Kidney capillary endothelial cell (primary cell): ENCODE results near the gene ZER1.
"Not testable (repeated sequence)": the region's sequence is repeated elsewhere in the genome, so short reads cannot be mapped to it uniquely, and the experiment has no call there.

ENCODE experiments used
- DNase-seq: peaks from one replicate; pipeline ENCODE4 v3.0.0-alpha.2; 2018; ENCODE audit warnings: low spot score

Gene ZER1

DNA sequence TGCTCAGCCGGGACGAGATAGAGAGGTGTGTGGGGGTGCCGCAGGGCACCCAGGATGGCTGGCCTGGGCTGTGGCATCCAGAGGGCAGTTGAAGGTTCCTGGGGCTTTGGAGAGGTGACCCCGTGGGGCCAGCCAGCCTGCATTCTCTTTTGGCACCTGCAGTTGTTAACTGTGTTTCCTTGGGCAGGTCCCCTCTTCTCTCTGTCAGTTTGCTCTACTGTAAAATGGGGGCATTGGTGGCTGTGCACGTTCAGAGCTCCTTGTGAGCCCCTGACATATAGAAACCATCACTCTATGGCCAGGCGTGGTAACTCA lies 56.3 kb downstream of the ZER1 start:
- no peak for DNase-seq

DNA sequence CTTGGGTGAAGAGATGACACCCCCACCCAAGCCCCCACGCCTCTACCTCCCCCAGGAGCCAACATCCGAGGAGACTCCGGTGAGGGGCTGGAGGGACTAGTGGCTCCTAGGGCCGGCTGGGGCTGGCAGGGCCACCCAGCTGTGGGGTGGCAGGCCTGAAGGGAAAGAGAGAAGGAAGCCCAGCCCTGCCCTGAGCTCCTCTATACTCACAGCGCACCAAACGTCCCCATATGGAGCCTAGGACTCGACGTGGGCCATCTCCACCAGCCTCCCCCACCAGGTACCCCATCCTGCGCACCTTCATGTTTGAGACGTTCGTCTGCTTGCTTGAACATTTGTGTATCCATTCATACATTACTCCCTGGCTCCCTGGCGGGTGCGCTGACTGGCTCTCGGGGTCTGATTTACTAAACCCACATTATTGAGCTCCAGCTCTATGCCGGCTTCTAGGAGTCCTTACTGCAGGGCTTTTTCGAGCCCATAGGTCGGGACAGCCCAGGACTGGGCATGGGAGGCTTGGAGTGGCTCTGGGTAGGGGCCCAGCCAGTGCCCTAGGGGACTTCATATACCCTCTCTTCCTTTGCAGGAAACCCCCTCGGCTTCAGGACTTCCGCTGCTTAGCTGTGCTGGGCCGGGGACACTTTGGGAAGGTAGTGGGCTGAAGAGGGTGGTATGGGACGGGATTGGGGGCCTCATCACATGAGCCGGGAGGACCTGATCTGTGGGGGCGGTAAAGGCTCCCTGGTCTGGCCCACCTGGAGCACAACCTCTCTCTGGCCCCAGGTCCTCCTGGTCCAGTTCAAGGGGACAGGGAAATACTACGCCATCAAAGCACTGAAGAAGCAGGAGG lies 56.9 kb downstream of the ZER1 start:
- DNase-seq, result no peak

DNA sequence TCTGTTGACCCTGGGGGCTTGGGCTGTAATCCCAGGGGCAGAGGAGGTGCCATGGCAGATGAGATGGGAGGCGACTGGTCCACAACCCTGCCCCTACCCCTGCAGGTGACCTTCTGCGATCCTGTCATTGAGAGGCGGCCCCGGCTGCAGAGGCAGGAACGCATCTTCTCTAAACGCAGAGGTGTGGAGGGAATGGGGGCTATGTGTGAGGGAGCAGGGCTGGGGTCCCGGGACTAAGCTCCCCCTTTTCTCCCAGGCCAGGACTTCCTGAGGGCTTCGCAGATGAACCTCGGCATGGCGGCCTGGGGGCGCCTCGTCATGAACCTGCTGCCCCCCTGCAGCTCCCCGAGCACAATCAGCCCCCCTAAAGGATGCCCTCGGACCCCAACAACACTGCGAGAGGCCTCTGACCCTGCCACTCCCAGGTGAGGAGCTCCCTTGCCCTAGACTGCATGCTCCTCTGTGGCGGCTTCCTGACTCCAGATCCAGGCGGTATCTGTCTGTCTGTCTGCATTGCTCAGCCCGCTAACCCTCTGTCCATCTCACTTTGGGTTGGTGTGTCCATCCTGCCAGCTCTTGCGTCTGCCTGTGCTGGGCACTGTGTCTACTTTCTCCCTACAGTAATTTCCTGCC lies 57.7 kb downstream of the ZER1 start:
- no peak for DNase-seq

DNA sequence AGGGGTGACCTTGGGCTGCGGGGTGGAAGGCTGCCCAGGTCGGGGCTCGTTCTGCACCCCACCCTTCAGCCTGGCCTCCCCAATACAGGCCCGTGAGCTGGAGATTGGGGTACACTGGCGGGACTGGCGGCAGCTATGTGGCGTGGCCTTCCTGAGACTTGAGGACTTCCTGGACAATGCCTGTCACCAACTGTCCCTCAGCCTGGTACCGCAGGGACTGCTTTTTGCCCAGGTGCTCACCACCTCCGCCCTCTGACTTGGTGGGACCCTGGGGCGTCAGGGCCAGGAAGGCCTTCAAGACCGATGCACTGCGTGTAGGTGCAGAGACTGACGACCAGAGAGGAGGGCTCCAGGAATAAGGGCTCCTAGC lies 58.3 kb downstream of the ZER1 start:
- no peak for DNase-seq

DNA sequence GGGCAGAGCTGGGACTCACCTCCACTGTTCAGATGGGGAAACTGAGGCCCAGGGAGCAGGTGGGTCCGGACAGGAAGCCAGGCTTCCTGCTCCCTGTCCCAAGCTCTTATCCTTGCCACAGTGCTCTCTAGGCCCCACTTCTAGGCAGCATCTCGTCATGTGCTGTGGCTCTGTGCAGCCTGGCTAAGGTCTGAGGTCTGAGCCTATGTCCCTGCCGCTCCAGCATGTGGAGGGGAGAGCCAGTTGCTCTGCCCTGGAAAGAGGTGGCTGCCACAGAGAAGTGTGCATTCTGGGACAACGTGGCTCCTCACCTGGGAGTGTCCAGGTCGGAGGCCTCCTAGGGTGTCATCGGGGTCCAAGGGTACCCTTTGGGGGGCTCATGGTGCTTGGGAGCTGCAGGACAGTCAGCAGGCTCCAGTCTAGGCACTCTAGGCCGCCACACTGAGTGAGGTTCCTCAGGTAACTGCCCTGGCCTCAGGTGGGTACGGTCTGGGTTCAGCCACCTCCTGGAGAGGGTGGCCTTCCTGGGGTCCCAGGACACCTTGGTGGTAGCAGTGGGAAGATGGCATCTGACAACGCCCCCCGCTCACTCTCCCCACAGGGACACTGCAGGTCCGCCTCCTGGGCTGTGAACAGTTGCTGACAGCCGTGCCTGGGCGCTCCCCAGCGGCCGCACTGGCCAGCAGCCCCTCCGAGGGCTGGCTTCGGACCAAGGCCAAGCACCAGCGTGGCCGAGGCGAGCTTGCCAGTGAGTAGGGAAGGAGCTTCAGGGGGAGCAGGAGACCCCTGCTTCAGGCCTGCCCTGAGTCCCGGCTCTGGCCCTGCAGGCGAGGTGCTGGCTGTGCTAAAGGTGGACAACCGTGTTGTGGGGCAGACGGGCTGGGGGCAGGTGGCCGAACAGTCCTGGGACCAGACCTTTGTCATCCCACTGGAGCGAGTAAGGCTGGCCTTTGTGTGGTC lies 59.0 kb downstream of the ZER1 start:
- no peak for DNase-seq

DNA sequence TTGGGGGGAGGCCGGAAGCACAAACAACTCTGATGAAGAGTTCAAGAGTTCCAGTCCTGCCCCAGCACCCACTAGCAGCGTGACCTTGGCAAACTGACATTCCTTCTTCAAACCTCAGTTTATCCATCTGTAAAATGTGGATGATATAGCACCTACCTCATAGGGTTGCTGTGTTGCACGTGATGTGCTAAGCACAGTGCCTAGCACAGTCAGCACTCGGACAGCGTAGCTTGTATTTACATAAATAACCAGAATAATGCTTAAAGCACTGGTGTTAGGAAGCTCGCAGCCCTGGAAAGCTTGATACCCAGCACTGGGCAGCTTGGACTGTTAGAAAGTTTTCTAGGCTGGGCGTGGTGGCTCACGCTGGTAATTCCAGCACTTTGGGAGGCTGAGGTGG lies 64.3 kb downstream of the ZER1 start:
- no peak for DNase-seq

DNA sequence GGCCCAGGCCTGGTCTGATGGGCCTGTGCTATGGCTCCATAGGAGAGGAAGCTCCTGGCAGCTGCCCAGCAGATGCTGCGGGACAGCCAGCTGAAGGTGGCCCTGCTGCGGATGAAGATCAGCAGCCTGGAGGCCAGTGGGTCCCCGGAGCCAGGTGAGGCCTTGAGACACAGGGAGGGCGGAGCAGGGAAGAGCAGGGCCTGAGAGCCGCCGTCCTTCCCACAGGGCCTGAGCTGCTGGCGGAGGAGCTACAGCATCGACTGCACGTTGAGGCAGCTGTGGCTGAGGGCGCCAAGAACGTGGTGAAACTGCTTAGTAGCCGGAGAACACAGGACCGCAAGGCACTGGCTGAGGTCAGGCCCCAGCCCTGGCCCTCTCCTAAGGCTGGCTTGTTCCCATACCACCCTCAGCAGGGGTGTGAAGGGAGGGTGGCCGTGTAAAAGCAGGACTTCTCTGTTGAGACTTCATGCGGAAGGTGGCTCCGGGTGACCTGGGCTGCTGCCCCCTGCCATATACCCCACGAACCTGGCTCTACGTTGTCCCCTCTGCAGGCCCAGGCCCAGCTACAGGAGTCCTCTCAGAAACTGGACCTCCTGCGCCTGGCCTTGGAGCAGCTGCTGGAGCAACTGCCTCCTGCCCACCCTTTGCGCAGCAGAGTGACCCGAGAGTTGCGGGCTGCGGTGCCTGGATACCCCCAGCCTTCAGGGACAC lies 64.9 kb downstream of the ZER1 start:
- no peak for DNase-seq

DNA sequence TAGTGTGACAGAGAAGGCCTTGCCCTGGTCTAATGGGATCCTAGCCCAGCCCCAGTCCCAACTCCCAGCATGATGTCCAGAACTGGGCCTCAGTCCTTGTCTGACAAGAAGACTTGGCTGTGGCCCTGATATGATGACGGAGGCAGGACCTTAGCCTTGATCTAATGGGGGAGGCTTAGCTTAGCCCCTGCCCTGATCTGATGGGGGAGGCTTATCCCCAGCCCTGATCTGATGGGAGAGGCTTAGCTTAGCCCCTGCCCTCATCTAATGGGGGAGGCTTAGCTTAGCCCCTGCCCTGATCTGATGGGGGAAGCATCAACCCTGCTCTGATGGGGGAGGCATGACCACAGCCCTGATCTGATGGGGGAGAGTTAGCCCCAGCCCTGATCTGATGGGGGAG lies 65.7 kb downstream of the ZER1 start:
- DNase-seq, result no peak

DNA sequence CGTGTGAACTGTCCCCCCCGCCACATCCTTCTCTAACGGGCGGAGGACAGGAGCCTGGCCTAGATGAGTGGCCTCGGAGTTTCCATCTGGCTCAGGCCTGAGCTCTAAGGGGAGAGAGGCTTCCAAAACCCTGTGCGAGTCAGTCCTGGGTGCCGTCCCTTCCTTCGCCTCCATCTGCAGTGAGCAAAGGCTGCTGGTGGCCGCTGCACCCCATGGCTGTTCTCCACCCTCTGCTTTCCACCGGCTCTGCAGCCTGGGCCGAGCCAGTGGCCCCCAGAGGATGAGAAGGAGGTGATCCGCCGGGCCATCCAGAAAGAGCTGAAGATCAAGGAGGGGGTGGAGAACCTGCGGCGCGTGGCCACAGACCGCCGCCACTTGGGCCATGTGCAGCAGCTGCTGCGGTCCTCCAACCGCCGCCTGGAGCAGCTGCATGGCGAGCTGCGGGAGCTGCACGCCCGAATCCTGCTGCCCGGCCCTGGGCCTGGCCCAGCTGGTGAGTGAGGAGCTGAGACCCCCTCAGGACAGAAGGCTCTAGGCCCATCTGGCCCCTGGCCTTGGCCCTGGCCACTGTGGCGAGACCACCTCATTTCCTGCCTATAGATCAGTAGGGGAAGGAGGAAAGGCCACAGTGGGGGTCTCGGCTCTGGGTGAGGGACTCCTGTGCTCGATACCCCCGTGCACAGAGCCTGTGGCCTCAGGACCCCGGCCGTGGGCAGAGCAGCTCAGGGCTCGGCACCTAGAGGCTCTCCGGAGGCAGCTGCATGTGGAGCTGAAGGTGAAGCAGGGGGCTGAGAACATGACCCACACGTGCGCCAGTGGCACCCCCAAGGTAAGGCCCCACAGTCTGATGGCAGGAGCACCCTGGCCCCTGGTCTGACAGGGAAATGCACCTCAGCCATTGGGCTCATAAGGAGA lies 66.4 kb downstream of the ZER1 start:
- DNase-seq, result no peak

DNA sequence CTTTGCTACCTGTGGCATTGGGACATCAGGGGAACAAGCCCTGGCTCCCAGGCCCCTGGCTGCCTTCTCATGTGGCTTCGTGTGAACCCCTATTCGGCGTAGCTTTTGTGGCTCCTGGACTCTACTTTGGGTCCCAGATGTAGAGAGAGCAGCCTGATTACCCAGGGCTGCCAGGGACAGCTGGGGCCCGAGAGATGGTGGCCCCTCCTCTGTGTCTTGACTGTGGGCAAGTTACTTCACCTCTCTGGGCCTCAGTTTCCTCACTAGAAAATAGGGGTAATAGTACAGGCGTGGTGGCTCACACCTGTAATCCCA lies 67.4 kb downstream of the ZER1 start:
- DNase-seq, result no peak

DNA sequence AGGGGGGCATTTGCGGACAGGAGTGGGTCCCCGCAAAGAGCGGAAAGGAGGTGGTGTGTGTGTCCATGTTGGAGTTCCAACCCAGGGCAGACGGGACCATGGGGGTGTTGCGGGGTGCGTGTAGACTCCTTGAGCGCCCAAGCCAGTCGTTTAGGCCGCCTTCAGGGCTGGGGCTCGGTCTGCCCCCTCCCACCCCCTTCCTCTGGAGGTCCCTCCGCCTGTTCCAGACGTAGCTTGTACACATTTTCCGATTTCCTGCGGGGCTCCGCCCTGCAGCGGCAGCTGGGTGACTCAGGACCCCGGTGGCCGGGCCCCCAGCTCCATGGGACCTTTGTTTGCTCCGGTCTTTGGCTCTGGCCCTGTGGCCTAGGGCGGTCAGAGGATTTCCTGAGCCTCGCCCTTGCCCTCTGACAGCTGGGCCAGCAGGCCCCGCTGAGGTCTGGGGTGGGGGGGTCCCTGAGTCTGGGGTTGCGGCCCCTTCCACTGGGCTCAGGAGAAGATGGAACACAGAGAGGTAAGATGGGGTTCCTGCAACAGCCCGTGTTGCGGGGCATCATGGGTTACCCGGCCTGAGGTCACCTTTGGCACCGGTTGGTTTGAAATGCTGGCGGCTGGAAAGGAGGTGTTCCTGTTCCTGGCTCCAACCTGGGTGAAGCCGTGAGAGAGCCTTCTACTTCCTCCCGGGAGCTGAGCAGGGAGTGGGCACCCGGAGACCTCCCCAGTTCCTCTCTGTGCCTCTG lies 67.9 kb downstream of the ZER1 start:
- peak; percentile 26 for DNase-seq

DNA sequence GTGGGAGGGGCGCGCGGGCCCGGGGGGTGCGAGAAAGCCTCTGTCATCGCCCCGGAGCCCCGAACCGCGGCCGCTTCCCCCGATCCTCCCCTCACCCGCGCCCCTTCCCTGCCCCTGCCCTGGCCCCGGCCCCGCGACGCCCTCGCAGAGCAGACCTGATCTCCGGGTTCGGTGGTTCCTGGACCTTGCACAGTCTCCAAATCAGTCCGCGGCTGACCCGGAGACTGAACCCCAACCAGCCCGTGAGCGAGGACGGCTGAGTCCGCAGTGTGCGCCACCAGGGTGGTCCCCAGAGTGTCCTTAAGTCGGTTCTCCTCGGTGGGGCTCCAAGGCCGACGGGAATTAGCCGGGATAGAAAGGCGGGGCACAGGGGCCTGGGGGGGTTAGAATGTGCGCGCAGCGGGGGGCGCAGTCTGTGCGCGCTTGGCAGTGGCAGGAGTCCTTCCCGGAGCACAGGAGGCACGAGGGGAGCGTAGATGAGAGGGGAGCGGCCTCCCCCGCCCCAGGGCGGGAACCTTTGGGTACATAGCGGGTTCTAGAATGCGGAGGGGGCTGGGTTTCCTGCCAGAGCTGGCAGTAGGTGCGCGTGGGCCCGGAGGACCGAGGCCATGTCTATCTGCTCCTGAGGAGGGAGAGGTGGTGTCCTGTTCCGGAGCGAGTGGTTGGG lies 68.6 kb downstream of the ZER1 start:
- no peak for DNase-seq

DNA sequence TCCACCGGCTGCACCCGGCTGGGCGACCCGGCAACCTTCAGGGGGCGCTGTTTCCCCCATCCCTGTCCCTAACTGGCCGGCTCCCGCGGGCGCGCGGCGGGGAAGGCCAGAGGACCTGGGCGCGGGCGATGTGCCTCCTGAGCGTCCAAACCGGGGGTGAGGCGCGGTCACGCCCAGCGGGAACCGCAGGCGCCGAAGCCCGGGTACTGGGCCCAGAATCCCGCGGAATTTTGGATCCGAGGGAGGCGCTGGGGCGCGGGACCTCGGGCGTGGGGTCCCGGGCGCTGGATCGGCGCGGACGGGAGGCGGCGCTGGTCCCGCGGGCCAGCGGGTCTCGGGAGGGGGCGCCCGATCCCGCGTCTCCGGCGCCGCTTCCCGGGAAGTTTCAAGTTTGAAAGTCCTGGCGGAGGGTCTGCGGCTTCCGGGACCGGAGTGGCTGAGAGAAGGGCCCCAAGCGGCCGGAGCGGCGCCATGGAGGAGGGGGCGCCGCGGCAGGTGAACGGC lies 69.2 kb downstream of the ZER1 start, which contains the start of gene PKN3:
TSS of gene PKN3 (plus strand) at position 59 of the 504 bp plus-strand sequence. CDS start at position 472, 413 bp downstream.
- DNase-seq, result peak; percentile 84

DNA sequence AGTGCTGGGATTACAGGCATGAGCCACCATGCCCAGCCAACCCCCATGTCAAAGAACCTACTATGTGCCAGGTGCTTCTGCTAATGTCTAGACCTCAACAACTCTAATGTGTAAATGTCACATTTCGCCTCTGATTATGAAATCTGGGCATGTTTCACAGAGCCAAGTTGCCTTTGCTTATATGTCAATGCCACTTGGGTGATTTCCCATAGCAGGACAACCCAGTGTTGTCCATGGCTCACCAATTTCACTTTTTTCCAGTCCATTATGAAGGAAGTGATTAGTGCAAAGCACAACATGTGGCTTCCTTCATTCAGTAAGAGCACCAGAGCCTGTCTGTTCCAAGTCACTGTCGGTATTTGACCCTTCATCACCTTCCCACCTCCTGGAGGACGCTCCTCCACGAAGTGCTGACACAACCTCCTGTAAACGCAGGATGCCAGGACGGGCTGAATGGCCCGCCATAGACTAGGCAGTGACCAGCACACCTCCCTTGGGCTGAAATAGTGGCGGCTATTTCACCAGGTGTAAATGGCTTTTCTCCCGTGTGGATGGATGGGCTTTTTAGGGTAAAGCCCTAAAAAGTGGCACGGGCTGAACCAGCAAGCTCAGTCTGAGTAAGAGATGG lies 70.4 kb downstream of the ZER1 start:
- no peak for DNase-seq

DNA sequence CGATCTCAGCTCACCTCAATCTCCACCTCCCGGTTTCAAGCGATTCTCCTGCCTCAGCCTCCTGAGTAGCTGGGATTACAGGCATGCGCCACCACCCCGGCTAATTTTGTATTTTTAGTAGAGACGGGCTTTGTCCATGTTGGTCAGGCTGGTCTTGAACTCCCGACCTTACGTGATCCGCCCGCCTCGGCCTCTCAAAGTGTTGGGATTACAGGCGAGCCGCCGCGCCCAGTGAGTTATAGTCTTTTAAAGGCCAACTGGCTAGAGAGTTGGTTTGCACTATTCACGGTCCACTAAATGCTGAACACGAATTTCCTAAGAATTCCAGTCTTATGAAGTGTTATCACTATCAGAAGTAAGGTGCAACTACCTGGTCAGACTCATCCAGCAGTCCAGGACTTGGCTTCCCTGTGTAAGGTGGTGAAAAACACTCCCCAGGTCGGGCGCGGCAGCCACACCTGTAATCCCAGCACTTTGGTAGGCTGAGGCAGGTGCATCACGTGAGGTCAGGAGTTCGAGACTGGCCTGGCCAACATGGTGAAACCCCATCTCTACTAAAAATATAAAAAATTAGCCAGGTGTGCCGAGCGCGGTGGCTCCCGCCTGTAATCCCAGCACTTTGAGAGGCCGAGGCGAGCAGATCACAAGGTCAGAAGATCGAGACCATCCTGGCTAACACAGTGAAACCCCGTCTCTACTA lies 72.5 kb downstream of the ZER1 start:
- DNase-seq, result not testable (repeated sequence)

DNA sequence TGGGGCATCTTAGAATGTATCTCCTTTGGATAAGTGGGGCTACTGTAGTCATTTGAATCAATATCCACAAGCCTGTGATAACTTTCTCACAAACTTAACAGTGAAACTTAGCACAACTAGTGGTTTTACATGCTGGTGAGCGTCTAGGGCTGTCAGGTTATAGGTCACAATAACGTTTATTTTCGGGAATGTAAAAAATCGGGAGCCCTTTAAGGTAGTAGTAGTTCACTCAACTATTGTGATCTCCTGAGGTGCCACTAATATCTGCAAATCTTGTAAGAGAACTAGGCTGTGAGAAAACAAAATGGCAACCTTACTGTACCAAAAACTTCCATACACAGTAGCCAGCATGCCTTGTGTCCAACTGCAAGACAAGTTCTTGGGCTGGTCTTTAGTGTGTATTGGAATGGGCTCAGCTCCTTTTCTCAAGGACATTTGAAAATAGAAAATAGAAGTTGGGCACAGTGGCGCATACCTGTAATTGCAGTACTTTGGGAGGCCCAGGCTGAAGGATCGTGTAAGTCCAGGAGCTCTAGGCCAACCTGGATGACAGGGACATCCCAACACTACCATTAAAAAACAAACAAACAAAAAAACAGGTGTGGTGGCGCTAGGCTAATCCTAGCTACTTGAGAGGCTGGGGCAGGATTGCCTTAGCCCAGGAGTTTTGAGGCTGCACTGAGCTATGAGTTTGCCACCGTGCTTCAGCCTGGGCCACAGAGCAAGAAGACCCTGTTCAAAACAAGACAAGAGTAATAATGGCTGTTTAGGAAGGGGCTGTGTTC lies 74.6 kb downstream of the ZER1 start:
- DNase-seq, result no peak

DNA sequence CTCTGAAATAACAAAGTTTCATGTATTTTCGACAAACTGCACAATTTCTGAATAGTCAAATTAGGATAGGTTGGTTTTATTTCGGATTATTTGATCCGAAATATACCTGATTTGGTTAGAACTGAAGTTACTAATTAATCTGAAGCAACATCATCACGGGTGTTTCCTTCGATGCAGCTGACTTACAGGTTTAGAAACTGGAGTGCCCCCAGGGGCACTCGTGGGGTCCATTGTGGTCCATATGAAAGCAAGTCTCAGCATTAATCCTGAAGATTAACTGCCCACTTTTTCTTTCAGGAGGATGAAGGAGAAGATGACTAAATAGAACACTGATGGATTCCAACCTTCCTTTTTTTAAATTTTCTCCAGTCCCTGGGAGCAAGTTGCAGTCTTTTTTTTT lies 77.4 kb downstream of the ZER1 start:
- DNase-seq, result no peak

DNA sequence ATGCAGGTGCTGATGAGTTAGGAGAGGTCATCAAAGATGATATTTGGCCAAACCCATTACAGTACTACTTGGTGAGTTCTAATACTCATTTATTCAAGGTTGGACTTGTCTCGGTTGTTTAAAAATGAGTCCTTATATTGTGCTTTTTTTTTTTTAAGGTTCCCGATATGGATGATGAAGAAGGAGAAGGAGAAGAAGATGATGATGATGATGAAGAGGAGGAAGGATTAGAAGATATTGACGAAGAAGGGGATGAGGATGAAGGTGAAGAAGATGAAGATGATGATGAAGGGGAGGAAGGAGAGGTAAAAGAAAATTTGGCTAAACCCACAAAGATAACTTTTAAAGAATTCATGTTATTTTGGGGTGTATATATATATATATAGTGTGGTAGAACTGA lies 78.0 kb downstream of the ZER1 start:
- not testable (repeated sequence) for DNase-seq
